Tibial artery (tissue), 4 donors: ENCODE results near the gene PRLH.

Experiments
- DNase-seq, 2 donors: peaks; one replicate each; pipeline ENCODE4 v3.0.0-alpha.2; 2019
- H3K27ac ChIP-seq, 2 donors: fragments of 200-600 bp; sonication (generic) in 1 of 2; 1 replicate in 1 of 2; 2 replicates in 1 of 2; pipeline ENCODE4 v1.5.1; 2018 to 2019; ENCODE audit warnings: mild to moderate bottlenecking in 1 of 2
- H3K27me3 ChIP-seq, 2 donors: fragments of 200-600 bp; sonication (generic) in 1 of 2; one replicate each; pipeline versions ENCODE4 v1.5.1 to v1.6.0; 2016 to 2019
- H3K36me3 ChIP-seq, 3 donors: fragments of 200-600 bp; sonication (generic) in 2 of 3; one replicate each; pipeline ENCODE4 v1.5.1; 2016 to 2019; ENCODE audit warnings: mild to moderate bottlenecking in 2 of 3
- H3K4me1 ChIP-seq, 4 donors: fragments of 200-600 bp; sonication (generic) in 2 of 4; 1 replicate in 3 of 4; 2 replicates in 1 of 4; pipeline ENCODE4 v1.5.1; 2016 to 2019
- H3K4me3 ChIP-seq, 2 donors: fragments of 200-600 bp; sonication (generic) in 1 of 2; 1 replicate in 1 of 2; 2 replicates in 1 of 2; pipeline ENCODE4 v1.5.1; 2018 to 2019; ENCODE audit warnings: mild to moderate bottlenecking in 2 of 2
- H3K9me3 ChIP-seq, 3 donors: fragments of 200-600 bp; sonication (generic) in 1 of 3; one replicate each; pipeline ENCODE4 v1.5.1; 2016 to 2019
- intact Hi-C: fragments of 100-400 bp; cut with DNase I; formaldehyde crosslinking; loops from one replicate; pipeline ENCODE4 v1.15.0; 2023; ENCODE audit warnings: low total_unique reads
- TF ChIP-seq, protein P1 (sequence below), 2 experiments: fragments of 200-600 bp in 1 of 2; fragments of 450-650 bp in 1 of 2; IDR thresholded peaks; one replicate each; pipeline ENCODE4 v1.5.1; 2017 to 2019; ENCODE audit warnings: antibody characterized with exemption in 2 of 2, mild to moderate bottlenecking in 1 of 2, moderate library complexity in 1 of 2

The PRLH gene

DNA sequence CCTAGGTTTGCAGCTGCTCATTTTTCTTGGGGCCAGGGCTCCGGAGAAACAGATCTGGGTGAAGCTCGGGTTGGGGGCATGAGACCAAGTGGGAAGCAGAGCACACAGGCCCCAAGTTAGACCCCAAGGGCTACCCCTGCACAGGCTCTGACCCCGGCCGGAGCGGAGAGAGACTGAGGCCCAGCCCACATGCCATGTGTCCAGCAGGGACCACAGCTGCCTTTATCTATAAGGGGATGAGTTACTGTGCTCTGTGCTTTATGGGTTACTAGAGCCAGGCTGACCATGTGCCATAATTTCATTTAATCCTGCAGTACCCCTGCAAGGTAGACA, 30.3 kb upstream of the PRLH start:
- Histone ChIP-seq H3K9me3 (no peaks in the 10 kb centered on the region), H3K27me3 (peaks cover 0 to 10% of the 10 kb centered on the region in 2 donors), H3K27ac (no peak overlapping the region), H3K4me3 (no peak overlapping the region), H3K4me1 (no peaks in the 10 kb centered on the region), H3K36me3 (peaks cover 0 to 43% (median 0%) of the 10 kb centered on the region in 3 donors)
- intact Hi-C loops: no loop called here
- DNase-seq: no peak
- TF ChIP-seq, protein P1, sequence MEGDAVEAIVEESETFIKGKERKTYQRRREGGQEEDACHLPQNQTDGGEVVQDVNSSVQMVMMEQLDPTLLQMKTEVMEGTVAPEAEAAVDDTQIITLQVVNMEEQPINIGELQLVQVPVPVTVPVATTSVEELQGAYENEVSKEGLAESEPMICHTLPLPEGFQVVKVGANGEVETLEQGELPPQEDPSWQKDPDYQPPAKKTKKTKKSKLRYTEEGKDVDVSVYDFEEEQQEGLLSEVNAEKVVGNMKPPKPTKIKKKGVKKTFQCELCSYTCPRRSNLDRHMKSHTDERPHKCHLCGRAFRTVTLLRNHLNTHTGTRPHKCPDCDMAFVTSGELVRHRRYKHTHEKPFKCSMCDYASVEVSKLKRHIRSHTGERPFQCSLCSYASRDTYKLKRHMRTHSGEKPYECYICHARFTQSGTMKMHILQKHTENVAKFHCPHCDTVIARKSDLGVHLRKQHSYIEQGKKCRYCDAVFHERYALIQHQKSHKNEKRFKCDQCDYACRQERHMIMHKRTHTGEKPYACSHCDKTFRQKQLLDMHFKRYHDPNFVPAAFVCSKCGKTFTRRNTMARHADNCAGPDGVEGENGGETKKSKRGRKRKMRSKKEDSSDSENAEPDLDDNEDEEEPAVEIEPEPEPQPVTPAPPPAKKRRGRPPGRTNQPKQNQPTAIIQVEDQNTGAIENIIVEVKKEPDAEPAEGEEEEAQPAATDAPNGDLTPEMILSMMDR (IDR thresholded peaks at IDR 0.05): no peak

DNA sequence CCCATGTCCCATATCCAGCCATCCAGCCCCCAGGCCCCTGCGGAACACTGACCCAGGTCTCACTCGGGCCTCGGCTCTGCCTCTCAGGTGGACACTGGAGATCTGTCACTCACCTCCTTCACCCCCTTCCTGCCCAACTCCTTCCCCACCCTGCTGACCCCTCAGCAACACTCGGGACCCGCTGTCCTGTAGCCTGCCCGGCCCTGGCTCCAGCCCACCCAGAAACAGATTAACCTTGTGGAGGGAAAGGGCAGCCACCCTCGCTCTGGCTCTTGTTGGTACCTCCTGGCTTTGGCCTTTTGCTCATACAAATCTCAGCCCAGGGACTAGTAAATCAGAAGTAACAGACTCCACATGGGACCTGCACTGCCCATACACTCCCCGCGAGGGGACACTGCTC, 29.8 kb upstream of the PRLH start:
- intact Hi-C loops: no loop called here
- Histone ChIP-seq H3K27me3 (peaks cover 0 to 14% of the 10 kb centered on the region in 2 donors), H3K27ac (no peak overlapping the region), H3K9me3 (no peaks in the 10 kb centered on the region), H3K4me3 (no peak overlapping the region), H3K36me3 (peaks cover 0 to 46% (median 0%) of the 10 kb centered on the region in 3 donors), H3K4me1 (no peaks in the 10 kb centered on the region)
- DNase-seq: no peak
- TF ChIP-seq, protein P1 (IDR thresholded peaks at IDR 0.05): no peak

DNA sequence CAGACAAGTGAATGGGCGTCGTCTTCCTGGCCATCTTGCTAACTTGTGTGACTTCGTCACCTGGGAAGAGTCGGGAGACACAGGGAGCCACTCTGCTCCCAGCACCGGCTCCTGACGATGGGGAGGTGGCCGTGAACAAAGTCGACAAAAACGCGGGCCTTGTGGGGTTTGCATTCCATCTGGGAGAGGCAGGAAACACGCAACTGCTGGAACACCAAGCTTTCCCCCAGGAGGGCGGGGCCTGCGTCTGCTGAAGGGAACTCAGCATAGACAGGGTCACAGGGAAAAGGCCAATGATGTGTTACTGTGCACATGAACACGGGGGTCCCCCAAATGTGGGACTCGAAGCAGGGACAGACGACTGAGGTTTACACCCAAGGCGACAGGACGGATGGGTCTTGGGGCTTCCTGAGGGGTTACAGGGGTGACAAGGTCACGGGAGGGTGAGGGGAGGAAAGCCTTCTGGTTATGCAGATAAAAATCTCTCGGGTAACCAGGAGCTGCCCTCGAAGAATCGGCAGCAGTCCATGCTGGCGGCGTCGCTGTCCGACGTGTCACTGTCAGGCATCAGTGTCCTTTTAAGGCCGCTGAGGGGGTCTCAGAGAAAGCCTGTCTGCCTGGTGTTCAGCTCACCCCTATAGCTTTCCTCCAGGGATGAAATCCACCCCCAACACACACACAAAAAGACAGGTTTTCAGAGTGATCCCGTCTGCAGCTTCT, 28.2 kb upstream of the PRLH start:
- no peak overlapping the region for H3K27ac ChIP-seq
- no peaks in the 10 kb centered on the region for H3K9me3 ChIP-seq
- peaks cover 0 to 23% of the 10 kb centered on the region in 2 donors for H3K27me3 ChIP-seq
- intact Hi-C loops: no loop called here
- DNase-seq: no peak
- H3K4me3 ChIP-seq: no peak overlapping the region
- H3K4me1 ChIP-seq: no peaks in the 10 kb centered on the region
- TF ChIP-seq, protein P1 (IDR thresholded peaks at IDR 0.05): no peak
- peaks cover 0 to 46% (median 0%) of the 10 kb centered on the region in 3 donors for H3K36me3 ChIP-seq

DNA sequence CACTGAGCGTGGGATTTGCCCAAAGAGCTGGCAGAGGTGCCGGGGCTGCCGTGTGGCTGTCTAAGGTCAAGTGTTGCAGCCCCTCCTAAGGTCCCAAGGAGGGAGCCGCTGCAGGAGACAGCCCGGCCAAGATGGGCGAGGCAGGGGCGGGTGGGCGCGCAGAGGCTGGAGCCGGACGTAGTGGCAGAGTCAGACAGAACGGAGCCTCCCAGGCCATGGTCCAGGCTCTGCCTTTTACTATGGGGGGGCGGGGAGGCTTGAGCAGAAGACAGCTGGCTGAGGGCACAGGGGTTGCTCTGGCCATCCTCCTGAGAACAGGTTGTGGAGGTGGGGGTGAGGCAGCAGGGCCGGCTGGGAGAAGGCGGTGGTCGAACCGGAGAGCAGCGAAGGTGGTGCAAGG, 27.5 kb upstream of the PRLH start:
- Histone ChIP-seq H3K27ac (no peak overlapping the region), H3K4me3 (no peak overlapping the region), H3K4me1 (no peaks in the 10 kb centered on the region), H3K36me3 (peaks cover 0 to 46% (median 0%) of the 10 kb centered on the region in 3 donors), H3K27me3 (peaks cover 0 to 23% of the 10 kb centered on the region in 2 donors), H3K9me3 (no peaks in the 10 kb centered on the region)
- intact Hi-C loops: no loop called here
- DNase-seq: no peak
- TF ChIP-seq, protein P1 (IDR thresholded peaks at IDR 0.05): no peak

DNA sequence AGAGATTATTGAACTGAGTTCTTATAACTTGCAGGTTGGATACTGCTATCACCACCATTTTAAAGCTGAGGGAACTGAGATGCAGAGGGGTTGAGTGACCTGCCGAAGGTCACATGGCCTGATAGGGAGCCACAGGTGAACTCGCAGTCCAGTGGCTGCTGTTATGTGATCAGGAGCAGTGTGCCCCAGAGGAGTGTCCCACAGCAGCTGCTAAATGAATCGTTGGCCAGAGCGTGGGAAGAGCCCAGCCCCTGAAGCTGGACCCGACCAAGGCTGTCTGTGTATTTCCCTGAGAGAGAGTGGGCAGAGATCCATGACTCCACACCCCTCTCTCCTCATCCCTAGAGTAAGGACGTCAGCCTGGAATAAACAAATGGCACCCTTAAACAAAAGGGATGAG, 26.7 kb upstream of the PRLH start:
- intact Hi-C loops: no loop called here
- peaks cover 0 to 23% of the 10 kb centered on the region in 2 donors for H3K27me3 ChIP-seq
- H3K4me1 ChIP-seq: no peaks in the 10 kb centered on the region
- TF ChIP-seq, protein P1 (IDR thresholded peaks at IDR 0.05): no peak
- H3K9me3 ChIP-seq: no peaks in the 10 kb centered on the region
- no peak for DNase-seq
- H3K4me3 ChIP-seq: no peak overlapping the region
- H3K36me3 ChIP-seq: peaks cover 0 to 46% (median 0%) of the 10 kb centered on the region in 3 donors
- H3K27ac ChIP-seq: no peak overlapping the region
